Activated CD4-positive, CD25-positive, alpha-beta regulatory T cell treated with anti-CD3 and anti-CD28 coated beads, Interleukin-2, amount 50 U/mL, for 24 hours (primary cell): ENCODE results near the gene IRF5.
"Not testable (repeated sequence)": the region's sequence is repeated elsewhere in the genome, so short reads cannot be mapped to it uniquely, and the experiment has no call there.

ENCODE experiments used
- ATAC-seq, 2 donors: fragments of 150-1000 bp; cut with Tn5 transposase; one replicate each; pipeline ENCODE4 v1.10.0; 2021; ENCODE audit warnings: mild to moderate bottlenecking in 1 of 2, moderate library complexity in 1 of 2

Gene IRF5

GRCh38 chr7:128906001-128906765 lies 31.5 kb upstream of the IRF5 start:
- no peak for ATAC-seq

GRCh38 chr7:128906766-128907559 lies 30.8 kb upstream of the IRF5 start:
- ATAC-seq: no peak

DNA sequence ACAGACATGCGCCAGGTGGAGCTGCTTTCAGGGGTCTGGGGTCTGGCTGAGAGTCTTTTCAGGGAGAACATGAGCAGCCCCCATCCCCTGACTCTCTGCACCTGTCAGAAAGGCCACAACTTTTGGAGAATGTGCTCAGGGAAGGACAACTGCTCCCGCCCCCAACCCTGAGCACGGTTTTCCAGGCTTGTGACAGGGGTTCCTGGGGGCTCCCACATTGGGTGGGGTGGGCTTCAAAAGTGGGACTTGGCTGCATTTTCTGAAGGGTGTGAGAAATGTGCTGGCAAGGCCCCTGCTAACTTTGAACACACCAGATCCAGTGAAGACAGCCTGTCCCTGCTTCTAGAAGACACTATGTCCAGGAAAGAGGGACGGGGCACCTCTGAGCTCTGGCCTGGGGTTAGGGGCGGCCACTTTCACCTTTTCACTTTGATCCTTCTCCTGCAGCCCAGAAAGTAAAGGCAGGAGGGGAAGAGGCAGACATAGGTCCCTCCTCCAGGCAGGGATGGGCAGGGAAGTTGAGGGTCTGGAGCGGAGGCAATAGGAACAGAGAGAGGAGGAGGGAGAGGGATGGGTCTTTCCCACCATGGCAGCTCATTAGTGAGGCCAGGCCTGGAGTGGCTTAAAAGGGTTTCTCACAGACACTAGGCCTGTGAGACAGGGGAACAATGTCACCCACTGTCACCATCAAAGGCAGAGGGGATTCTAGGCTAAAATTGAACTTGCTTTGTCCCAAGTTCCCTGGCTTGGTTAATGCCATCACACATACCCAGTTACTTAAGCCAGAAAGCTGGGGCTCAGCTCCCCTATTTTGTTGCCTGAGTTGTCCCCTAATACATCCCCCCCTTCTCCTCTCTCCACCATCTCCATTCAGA lies 28.7 kb upstream of the IRF5 start:
- ATAC-seq: no peak

- no peak for ATAC-seq
Measured at GRCh38 chr7:128909625-128910568, 27.8 kb upstream of the IRF5 start.

DNA sequence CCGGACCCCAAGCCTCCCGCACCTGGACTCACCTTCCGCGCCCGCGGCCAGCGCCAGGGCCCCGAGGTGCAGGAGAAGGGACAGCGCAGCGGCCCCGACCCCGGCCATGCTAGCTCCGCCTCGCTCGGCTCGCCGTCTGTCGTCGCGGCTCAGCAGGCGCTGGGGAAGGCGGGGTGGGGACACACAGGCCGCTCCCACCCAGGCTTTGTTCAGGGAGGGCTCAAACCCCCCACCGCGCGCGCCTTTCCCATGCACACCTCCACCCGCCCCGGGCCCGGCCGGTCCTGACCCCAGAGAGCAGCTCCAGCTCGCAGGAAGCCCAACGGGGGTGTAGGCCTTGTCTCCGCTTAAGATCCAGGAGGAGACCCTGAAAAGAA lies 27.2 kb upstream of the IRF5 start, which contains the start of gene KCP:
TSS of gene KCP (minus strand) at position 141 of the 377 bp plus-strand sequence. CDS start at position 108, 33 bp downstream.
- no peak for ATAC-seq

DNA sequence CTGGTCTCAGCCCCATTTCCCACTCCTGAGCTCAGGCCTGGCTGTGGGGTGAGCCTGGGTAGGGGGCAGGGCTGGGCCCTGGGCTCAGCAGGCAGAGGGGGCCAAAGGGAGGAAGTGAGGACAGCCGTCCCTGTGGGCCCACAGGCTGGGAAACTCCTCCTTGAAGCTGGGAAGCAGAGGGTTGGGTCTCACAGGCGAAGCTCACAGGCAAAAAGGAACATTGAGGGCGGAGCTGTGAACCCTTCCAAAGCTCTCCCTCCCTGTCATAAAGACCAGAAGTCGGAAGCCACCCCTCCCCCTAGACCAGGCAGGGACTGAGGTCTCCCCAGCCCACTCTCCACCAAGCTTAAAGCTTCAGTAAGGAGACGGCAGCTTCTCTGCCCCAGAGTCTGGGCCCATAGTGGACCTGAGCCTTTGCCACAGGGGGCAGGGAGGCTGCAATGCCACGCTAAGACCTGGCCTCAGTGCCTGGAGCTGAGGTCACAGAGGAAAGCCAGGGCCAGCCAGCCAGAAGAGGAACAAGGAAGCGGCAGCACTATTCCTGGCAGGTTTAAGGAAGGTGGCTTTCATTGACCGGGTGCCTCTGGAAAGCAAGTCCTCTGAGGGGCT lies 26.2 kb upstream of the IRF5 start:
- ATAC-seq: no peak

DNA sequence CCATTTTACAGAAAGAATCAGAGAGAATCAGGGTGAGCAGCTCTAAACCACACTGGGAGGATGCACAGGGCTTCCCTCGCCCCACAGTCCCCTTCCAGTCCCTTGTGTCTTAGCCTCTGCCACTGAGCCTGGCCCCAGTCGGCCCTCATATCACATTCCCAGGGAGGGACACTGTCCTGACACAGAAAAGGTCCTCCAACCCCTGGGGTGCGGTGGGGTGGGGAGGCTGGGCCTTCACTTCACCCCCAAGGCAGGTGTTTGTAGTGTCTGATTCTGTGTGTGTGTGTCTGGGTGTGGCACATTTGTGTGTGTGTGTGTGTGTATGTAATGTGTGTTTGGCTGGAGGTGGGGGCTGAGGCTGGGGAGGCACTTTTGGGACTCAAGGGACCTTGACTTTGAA lies 25.4 kb upstream of the IRF5 start:
- ATAC-seq: no peak

GRCh38 chr7:128912709-128913495 lies 24.8 kb upstream of the IRF5 start:
- not testable (repeated sequence) for ATAC-seq

GRCh38 chr7:128913870-128914565 lies 23.7 kb upstream of the IRF5 start:
- no peak for ATAC-seq

- peak; percentile 59 to 75 for ATAC-seq
Measured at GRCh38 chr7:128914566-128915151, 23.1 kb upstream of the IRF5 start.

DNA sequence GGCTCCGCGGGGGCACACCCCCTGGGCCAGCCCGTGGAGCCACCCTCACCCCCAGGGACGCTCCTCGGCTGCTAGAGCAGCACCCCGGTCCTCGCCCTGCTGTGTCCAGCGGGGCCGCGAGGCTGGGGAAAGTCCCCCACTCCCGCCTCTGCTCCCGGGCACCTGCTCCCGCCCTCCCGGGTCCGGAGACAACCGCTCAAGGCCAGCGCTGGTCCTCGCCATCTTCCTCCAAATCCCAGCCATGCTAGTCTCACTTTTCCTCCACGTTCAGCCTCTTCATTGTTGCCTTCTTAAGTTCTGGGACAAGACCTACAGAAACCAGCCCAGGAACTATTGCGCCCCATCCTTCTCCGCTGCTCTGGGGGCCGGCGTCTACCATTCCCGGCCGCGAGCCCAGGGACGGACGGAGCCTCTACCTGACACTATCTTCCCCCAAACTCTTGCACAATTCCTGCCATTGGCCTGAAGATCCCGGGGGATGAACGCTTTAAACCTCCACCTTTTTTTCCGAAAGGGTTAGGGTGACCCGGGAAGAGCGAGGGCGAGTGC lies 22.4 kb upstream of the IRF5 start:
- no peak for ATAC-seq

DNA sequence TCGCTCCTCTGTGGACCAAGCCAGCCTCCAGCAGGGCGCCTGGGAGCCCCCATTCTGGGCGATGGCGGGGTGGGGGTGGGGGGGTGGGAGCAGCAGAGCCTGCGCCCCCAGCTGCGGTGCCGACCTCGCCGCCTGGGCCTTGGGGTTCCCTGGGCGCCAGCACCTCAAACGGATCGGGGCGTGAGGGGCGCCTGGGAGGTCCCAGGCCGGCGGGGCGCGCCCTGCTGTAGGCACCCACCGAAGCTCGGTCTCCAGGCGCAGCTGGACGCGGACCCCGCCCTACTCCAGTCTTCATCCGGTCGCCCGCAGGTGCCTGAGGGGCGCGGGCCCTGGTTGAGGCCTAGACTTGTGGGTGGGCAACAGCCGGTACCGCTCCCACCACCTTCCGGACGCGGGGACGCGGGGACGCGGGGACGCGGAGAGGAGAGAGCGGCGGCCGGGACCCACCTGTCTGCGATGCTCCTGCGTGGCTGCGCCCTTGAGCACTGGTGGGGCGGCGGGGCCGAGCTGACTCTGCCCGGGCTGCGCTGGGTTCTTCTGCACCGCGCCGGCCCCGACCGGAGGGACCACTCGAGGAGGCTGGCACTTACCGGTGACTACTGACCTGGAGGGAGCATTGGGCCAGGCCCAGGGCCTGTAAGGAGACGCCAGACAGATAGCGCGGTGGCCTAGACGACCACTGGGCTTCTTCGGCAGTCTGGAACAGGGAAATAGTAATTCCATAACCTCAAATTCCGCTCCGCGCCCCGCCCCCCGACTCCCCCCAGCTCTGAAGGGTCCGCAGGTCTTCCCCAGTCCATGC lies 21.7 kb upstream of the IRF5 start:
- ATAC-seq: no peak

GRCh38 chr7:128916643-128916915 lies 21.1 kb upstream of the IRF5 start:
- ATAC-seq: no peak

- no peak for ATAC-seq
Measured at GRCh38 chr7:128917122-128917521, 20.6 kb upstream of the IRF5 start.

DNA sequence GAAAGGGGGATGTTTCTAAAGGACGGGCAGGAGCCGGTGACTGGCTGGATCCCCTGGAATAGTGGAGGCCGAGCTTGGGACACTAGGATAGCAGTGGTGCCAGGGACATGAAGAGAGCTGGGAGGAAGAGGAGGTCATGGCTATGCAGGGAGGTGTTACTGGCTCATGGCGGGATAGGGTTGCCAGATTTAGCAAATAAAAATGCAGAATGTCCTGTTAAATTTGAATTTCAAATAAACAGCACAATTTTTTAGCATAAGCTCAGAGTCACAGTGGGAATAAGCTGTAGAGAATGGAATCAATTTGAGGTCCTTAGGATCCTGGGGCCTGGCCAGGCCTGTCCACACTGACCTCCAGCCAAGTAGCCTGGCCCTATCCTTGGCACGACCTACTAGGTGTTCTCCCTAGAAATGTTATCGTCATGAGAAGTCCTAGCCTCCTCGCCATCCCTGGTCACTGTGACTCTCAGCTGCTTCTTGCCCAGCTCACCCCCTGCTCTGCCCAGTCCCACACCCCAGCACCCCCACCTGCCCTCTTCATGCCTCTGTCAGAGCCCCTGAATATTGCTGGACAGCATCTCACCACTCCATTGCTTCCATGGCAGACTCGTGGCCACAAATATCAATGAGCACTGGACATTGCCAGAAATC lies 19.6 kb upstream of the IRF5 start:
- no peak for ATAC-seq

DNA sequence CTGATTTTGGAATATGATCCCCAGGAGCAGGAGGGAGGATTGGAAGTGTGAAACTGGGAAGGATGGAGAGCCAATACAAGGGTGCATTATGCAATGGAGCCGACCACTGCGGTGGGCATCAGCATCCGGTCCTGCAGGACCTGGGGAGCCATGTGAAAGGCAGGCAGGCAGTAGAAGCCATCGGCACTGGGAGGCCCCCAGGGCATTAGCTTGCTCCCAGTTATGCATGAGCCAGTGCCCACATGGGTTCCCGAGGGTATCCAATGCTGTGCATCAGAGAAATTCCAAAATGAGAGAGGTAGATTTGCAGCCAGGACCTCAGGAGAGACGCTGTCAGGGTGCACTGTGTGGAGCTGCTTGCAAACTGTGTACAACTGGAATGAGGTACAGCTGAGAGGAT lies 18.5 kb upstream of the IRF5 start:
- no peak for ATAC-seq

- no peak for ATAC-seq
Measured at GRCh38 chr7:128919881-128920799, 17.6 kb upstream of the IRF5 start.
